Endothelial cell (in vitro differentiated cells): ENCODE results near the gene ING4. TPM values are rescaled to one million over a fixed set of nuclear protein-coding genes. Genes with fewer than 3 reads are reported as not detected.
A peak's percentile ranks its signal among the peaks of the same experiment; 100 is the strongest.

ENCODE experiments used
- DNase-seq: peaks from one replicate; pipeline ENCODE4 v3.0.0; 2021; ENCODE audit warnings: low spot score
- H3K27ac Mint-ChIP-seq: one replicate; pipeline ENCODE4 v1.8.0; 2021; ENCODE audit warnings: mixed read lengths, inconsistent platforms; ENCODE audit not compliant: unreplicated experiment
- H3K27me3 Mint-ChIP-seq: one replicate; pipeline ENCODE4 v1.8.0; 2021; ENCODE audit warnings: mild to moderate bottlenecking, moderate library complexity, mixed read lengths, inconsistent platforms; ENCODE audit not compliant: unreplicated experiment
- H3K36me3 Mint-ChIP-seq: one replicate; pipeline ENCODE4 v1.8.0; 2021; ENCODE audit warnings: mild to moderate bottlenecking, low read depth, mixed read lengths, inconsistent platforms; ENCODE audit not compliant: unreplicated experiment
- H3K4me1 Mint-ChIP-seq: one replicate; pipeline ENCODE4 v1.8.0; 2021; ENCODE audit warnings: mild to moderate bottlenecking, mixed read lengths, inconsistent platforms; ENCODE audit not compliant: unreplicated experiment
- H3K4me3 Mint-ChIP-seq: one replicate; pipeline ENCODE4 v1.8.0; 2021; ENCODE audit warnings: mild to moderate bottlenecking, mixed read lengths, inconsistent platforms; ENCODE audit not compliant: unreplicated experiment
- H3K9me3 Mint-ChIP-seq: one replicate; pipeline ENCODE4 v1.8.0; 2021; ENCODE audit warnings: mixed read lengths, inconsistent platforms; ENCODE audit not compliant: unreplicated experiment
- CTCF ChIP-seq: fragments of 200-600 bp; sonication (generic); IDR thresholded peaks from one replicate; pipeline ENCODE4 v1.5.0; 2021; ENCODE audit warnings: antibody characterized with exemption; ENCODE audit not compliant: unreplicated experiment
- total RNA-seq: library from RNA; stranded (reverse); fragmentation: NEBNext Ultra II Directional; extraction: Animal tissue kit (Norgen Biotek cat#: 25700); gene quantifications from one replicate; pipeline ENCODE4 v1.2.1, GENCODE V29; 2021; ENCODE audit not compliant: unreplicated experiment

Gene ING4
- total RNA-seq, 1 donor from 2014 or later: 41.3 TPM

GRCh38 chr12:6653342-6653741 lies 9.6 kb downstream of the ING4 start:
- no peak overlapping the region for H3K4me3 Mint-ChIP-seq
- no peak for TF ChIP-seq CTCF
- H3K27ac Mint-ChIP-seq: peak overlapping the region; percentile 9
- H3K27me3 Mint-ChIP-seq: peaks cover 6% of the 10 kb centered on the region
- no peak for DNase-seq
- H3K36me3 Mint-ChIP-seq: peaks cover 18% of the 10 kb centered on the region
- H3K9me3 Mint-ChIP-seq: no peaks in the 10 kb centered on the region
- peaks cover 25% of the 10 kb centered on the region for H3K4me1 Mint-ChIP-seq

- Mint-ChIP-seq H3K9me3 (no peaks in the 10 kb centered on the region), H3K4me1 (peaks cover 25% of the 10 kb centered on the region), H3K4me3 (peak overlapping the region; percentile 44), H3K27ac (peak overlapping the region; percentile 86), H3K27me3 (peaks cover 4% of the 10 kb centered on the region), H3K36me3 (peaks cover 23% of the 10 kb centered on the region)
- no peak for TF ChIP-seq CTCF
- no peak for DNase-seq
These were observed 10.5 kb downstream of the ING4 start for GRCh38 chr12:6652391-6652790.

DNA sequence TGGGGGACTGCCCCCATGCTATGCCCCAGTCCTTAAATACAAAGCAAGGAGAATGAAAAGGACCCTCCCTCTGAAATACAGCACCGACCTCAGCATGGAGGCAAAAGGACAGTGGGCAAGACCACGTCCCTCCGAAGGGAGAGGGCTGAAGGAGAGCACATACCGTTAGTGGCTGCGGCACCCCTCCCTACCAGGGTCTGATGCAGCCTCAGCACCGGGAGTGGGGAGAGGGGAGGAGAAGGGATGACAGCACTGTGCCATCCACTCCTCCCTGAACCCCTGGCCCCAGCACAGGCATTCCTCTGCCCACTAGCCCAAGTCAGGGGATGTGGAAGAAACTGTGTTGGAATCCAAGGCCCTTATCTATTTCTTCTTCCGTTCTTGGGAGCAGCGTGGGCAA lies 12.1 kb downstream of the ING4 start:
- peak overlapping the region; percentile 82 for H3K4me3 Mint-ChIP-seq
- peak overlapping the region; percentile 86 for H3K27ac Mint-ChIP-seq
- DNase-seq: no peak
- no peak for TF ChIP-seq CTCF
- peaks cover 4% of the 10 kb centered on the region for H3K27me3 Mint-ChIP-seq
- H3K9me3 Mint-ChIP-seq: no peaks in the 10 kb centered on the region
- peaks cover 36% of the 10 kb centered on the region for H3K4me1 Mint-ChIP-seq
- peaks cover 33% of the 10 kb centered on the region for H3K36me3 Mint-ChIP-seq

- TF ChIP-seq CTCF: no peak
- H3K27me3 Mint-ChIP-seq: peaks cover 7% of the 10 kb centered on the region
- peaks cover 30% of the 10 kb centered on the region for H3K36me3 Mint-ChIP-seq
- H3K4me3 Mint-ChIP-seq: peak within 1 kb of the TSS; percentile 87
- H3K9me3 Mint-ChIP-seq: no peaks in the 10 kb centered on the region
- DNase-seq: peak; percentile 79
- peak within 1 kb of the TSS; percentile 90 for H3K27ac Mint-ChIP-seq
- H3K4me1 Mint-ChIP-seq: peaks cover 58% of the 10 kb centered on the region
These were observed 15.8 kb downstream of the ING4 start, which contains the start of gene ACRBP for GRCh38 chr12:6647083-6647604. ACRBP (minus strand) TSS chr12:6647432; CDS start chr12:6647366, 66 bp downstream.

DNA sequence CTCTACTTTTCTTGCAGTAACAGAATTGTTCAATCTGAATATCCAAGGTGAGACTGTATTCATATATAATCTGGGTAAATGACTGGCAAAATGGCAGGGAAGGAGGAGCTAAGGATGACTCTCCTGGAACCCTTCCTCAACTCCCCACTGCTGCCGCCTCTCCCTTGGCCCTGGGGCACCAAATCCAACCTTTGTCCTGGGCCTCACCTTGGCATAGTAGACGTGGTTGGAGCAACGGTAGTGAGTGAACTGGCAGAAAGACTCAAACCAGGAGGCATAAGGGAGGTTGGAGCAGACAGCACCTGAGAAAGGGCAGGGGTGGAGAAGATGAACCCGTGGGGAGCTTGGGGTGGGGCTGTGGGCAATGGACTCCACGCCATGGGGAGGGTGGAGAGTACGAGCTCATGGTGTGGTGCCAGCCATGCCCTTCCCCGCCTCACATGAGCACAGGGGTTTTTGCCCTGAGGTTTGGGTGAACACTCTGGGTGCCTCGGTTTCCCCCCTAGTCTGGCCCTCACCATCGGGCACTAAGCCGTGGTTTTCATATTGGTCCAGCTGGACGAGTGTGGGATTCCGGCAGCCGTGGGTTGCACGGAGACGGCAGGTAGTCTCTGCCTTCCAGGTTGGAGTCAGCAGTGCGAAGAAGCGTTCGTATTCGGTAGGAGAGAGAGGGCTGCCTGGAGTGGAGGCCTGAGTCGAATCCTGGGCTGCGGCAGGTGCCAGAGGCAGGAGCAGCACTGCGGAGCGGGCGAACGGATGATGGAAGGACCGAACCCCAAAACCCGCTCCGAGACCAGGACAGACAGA lies 16.4 kb downstream of the ING4 start:
- no peak for DNase-seq
- Mint-ChIP-seq H3K36me3 (peaks cover 31% of the 10 kb centered on the region), H3K4me3 (peak overlapping the region; percentile 87), H3K4me1 (peaks cover 59% of the 10 kb centered on the region), H3K27me3 (peaks cover 6% of the 10 kb centered on the region), H3K27ac (peak overlapping the region; percentile 90), H3K9me3 (no peaks in the 10 kb centered on the region)
- TF ChIP-seq CTCF: no peak
